ENCODE measurements around the gene NUCKS1.

NUCKS1 gene

DNA sequence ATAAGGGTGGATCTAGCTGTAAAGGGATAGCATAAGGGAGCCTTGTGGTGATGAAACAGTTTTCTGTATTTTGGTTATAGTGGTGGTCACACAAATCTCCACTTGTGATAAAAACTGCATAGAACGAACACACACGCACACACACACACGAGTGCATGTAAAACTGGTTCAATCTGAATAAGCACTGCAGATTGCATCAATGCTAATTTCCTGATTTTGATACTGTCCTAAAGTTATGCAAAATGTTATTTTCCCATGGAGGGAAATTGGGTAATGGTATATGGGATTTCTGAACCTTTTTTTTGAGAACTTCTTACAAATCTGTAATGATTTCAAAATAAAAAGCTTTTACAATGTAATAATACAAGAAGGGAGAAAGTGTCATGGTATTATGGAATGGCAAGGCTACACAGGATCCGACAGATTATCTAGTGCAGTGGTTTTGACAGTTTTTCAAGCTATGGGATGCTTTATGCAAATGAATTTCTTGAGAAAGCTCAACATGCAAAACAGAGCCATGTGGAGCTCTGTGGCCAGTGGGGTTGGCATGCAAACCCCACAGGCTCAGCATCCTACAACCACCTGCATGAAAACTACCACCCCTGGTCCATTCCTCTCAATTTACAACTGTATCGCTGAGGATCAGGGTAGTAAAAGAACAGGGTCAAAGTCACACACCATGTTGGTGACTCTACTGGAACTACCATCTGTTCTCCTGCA lies 44.2 kb upstream of the NUCKS1 start:
- Histone ChIP-seq H3K4me3 (ENCODE audit: insufficient read depth, low read length, poor library complexity, severe bottlenecking) (peak overlapping the region; percentile 4), H3K79me2 (ENCODE audit: insufficient read depth, low read length) (no peaks in the 10 kb centered on the region), H3K9me3 (ENCODE audit: insufficient read depth, low read length) (no peaks in the 10 kb centered on the region), H3K27ac (ENCODE audit: low read depth, low read length) (peak overlapping the region; percentile 77), H3K9me2 (replicated peaks; ENCODE audit: insufficient read depth, low read length) (no peaks in the 10 kb centered on the region), H3F3A (ENCODE audit: insufficient read depth) (peaks cover 3% of the 10 kb centered on the region; the same call in 1 of the 2 replicates), H3K27me3 (ENCODE audit: low read length) (no peaks in the 10 kb centered on the region), H3K36me3 (ENCODE audit: low read length) (peaks cover 3% of the 10 kb centered on the region; the same call in 1 of the 2 replicates), H3K9ac (ENCODE audit: low read length) (peak overlapping the region; percentile 30; the same call in 1 of the 2 replicates), H3K4me2 (ENCODE audit: low read depth, low read length, poor library complexity, severe bottlenecking) (peak overlapping the region; percentile 54), H4K20me1 (ENCODE audit: low read depth, low read length) (no peaks in the 10 kb centered on the region), H2AFZ (ENCODE audit: low read depth, low read length, severe bottlenecking) (no peak overlapping the region)
- TF ChIP-seq EZH2phosphoT487 (conservative IDR thresholded peaks at IDR 0.05; ENCODE audit: low read length): no peak
- TF ChIP-seq, protein P1, sequence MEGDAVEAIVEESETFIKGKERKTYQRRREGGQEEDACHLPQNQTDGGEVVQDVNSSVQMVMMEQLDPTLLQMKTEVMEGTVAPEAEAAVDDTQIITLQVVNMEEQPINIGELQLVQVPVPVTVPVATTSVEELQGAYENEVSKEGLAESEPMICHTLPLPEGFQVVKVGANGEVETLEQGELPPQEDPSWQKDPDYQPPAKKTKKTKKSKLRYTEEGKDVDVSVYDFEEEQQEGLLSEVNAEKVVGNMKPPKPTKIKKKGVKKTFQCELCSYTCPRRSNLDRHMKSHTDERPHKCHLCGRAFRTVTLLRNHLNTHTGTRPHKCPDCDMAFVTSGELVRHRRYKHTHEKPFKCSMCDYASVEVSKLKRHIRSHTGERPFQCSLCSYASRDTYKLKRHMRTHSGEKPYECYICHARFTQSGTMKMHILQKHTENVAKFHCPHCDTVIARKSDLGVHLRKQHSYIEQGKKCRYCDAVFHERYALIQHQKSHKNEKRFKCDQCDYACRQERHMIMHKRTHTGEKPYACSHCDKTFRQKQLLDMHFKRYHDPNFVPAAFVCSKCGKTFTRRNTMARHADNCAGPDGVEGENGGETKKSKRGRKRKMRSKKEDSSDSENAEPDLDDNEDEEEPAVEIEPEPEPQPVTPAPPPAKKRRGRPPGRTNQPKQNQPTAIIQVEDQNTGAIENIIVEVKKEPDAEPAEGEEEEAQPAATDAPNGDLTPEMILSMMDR (IDR thresholded peaks at IDR 0.05; ENCODE audit: insufficient read depth, low read length, poor library complexity, severe bottlenecking): no peak

GRCh38 chr1:205792961-205793673 lies 43.1 kb upstream of the NUCKS1 start:
- H3K9ac ChIP-seq (ENCODE audit: low read length): 0 out of 2 replicates have a peak overlapping the region, but pooled peaks have one; percentile 0
- no peak for TF ChIP-seq EZH2phosphoT487 (conservative IDR thresholded peaks at IDR 0.05; ENCODE audit: low read length)
- TF ChIP-seq, protein P1 (IDR thresholded peaks at IDR 0.05; ENCODE audit: insufficient read depth, low read length, poor library complexity, severe bottlenecking): no peak
- H3F3A ChIP-seq (ENCODE audit: insufficient read depth): peaks cover 3% of the 10 kb centered on the region; the same call in 1 of the 2 replicates
- no peaks in the 10 kb centered on the region for H4K20me1 ChIP-seq (ENCODE audit: low read depth, low read length)
- peak overlapping the region; percentile 77 for H3K27ac ChIP-seq (ENCODE audit: low read depth, low read length)
- H3K4me2 ChIP-seq (ENCODE audit: low read depth, low read length, poor library complexity, severe bottlenecking): peak overlapping the region; percentile 54
- no peaks in the 10 kb centered on the region for H3K27me3 ChIP-seq (ENCODE audit: low read length)
- no peaks in the 10 kb centered on the region for H3K9me3 ChIP-seq (ENCODE audit: insufficient read depth, low read length)
- H3K4me3 ChIP-seq (ENCODE audit: insufficient read depth, low read length, poor library complexity, severe bottlenecking): no peak overlapping the region
- no peaks in the 10 kb centered on the region for H3K79me2 ChIP-seq (ENCODE audit: insufficient read depth, low read length)
- no peak overlapping the region for H2AFZ ChIP-seq (ENCODE audit: low read depth, low read length, severe bottlenecking)
- peaks cover 3% of the 10 kb centered on the region; the same call in 1 of the 2 replicates for H3K36me3 ChIP-seq (ENCODE audit: low read length)
- no peaks in the 10 kb centered on the region for H3K9me2 ChIP-seq (replicated peaks; ENCODE audit: insufficient read depth, low read length)

DNA sequence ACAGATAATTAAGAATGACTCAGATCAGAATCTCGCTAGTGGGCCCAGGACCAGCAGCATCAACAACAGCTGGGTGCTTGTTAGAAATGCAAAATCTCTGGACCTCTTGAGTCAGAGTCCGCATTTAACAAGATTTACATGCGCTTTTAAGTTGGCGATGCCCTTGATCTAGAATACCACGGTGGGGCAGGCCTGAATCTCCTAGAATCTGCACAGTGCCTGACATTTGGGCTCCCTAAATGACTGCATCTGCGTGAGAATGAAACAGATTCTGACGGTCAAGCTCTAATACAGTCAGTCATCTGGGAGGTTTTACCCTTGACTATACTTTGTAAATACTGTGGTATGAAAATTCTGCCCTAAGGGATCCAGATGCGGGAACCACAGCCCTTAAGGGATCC lies 42.5 kb upstream of the NUCKS1 start:
- H3K9me2 ChIP-seq (replicated peaks; ENCODE audit: insufficient read depth, low read length): no peaks in the 10 kb centered on the region
- H3K4me2 ChIP-seq (ENCODE audit: low read depth, low read length, poor library complexity, severe bottlenecking): no peak overlapping the region
- H3K9ac ChIP-seq (ENCODE audit: low read length): no peak overlapping the region
- peak overlapping the region; percentile 77 for H3K27ac ChIP-seq (ENCODE audit: low read depth, low read length)
- no peaks in the 10 kb centered on the region for H3K27me3 ChIP-seq (ENCODE audit: low read length)
- no peak overlapping the region for H3K4me3 ChIP-seq (ENCODE audit: insufficient read depth, low read length, poor library complexity, severe bottlenecking)
- no peaks in the 10 kb centered on the region for H3K9me3 ChIP-seq (ENCODE audit: insufficient read depth, low read length)
- peaks cover 3% of the 10 kb centered on the region; the same call in 1 of the 2 replicates for H3K36me3 ChIP-seq (ENCODE audit: low read length)
- H3K79me2 ChIP-seq (ENCODE audit: insufficient read depth, low read length): no peaks in the 10 kb centered on the region
- no peak overlapping the region for H2AFZ ChIP-seq (ENCODE audit: low read depth, low read length, severe bottlenecking)
- H3F3A ChIP-seq (ENCODE audit: insufficient read depth): peaks cover 3% of the 10 kb centered on the region; the same call in 1 of the 2 replicates
- TF ChIP-seq, protein P1 (IDR thresholded peaks at IDR 0.05; ENCODE audit: insufficient read depth, low read length, poor library complexity, severe bottlenecking): no peak
- TF ChIP-seq EZH2phosphoT487 (conservative IDR thresholded peaks at IDR 0.05; ENCODE audit: low read length): no peak
- H4K20me1 ChIP-seq (ENCODE audit: low read depth, low read length): no peaks in the 10 kb centered on the region
